HG03432 (cell line): ENCODE results near the gene LBH.

ENCODE experiments used
- ATAC-seq: cut with Tn5 transposase; IDR thresholded peaks from one replicate; pipeline ENCODE4 v1.9.1; 2021; ENCODE audit warnings: mild to moderate bottlenecking, moderate library complexity; ENCODE audit not compliant: unreplicated experiment

The LBH gene

GRCh38 chr2:30231212-30231995, at the start of gene LBH:
Gene LBH (plus strand): TSS chr2:30231534. CDS start chr2:30231739, 205 bp downstream.
- ATAC-seq: peak; percentile 67

- ATAC-seq: no peak
Measured at GRCh38 chr2:30184035-30184434, 47.3 kb upstream of the LBH start.

GRCh38 chr2:30185178-30185577, 46.2 kb upstream of the LBH start:
- ATAC-seq: no peak

- ATAC-seq: no peak
Measured at GRCh38 chr2:30188292-30188691, 43.0 kb upstream of the LBH start.

GRCh38 chr2:30190637-30191036, 40.7 kb upstream of the LBH start:
- ATAC-seq: no peak

GRCh38 chr2:30191107-30191506, 40.2 kb upstream of the LBH start:
- ATAC-seq: no peak

GRCh38 chr2:30191819-30192271, 39.5 kb upstream of the LBH start:
- no peak for ATAC-seq

- no peak for ATAC-seq
Measured at GRCh38 chr2:30192314-30192713, 39.0 kb upstream of the LBH start.

- no peak for ATAC-seq
Measured at GRCh38 chr2:30193104-30193681, 38.1 kb upstream of the LBH start.

- no peak for ATAC-seq
Measured at GRCh38 chr2:30194421-30194820, 36.9 kb upstream of the LBH start.

GRCh38 chr2:30195016-30195415, 36.3 kb upstream of the LBH start:
- ATAC-seq: no peak

- no peak for ATAC-seq
Measured at GRCh38 chr2:30197570-30198192, 33.7 kb upstream of the LBH start.

- ATAC-seq: no peak
Measured at GRCh38 chr2:30201990-30202389, 29.3 kb upstream of the LBH start.

- no peak for ATAC-seq
Measured at GRCh38 chr2:30203156-30203555, 28.2 kb upstream of the LBH start.

GRCh38 chr2:30204281-30204680, 27.1 kb upstream of the LBH start:
- ATAC-seq: no peak

- ATAC-seq: no peak
Measured at GRCh38 chr2:30205456-30205855, 25.9 kb upstream of the LBH start.

- no peak for ATAC-seq
Measured at GRCh38 chr2:30206461-30207430, 24.6 kb upstream of the LBH start.

GRCh38 chr2:30208453-30208852, 22.9 kb upstream of the LBH start:
- no peak for ATAC-seq

GRCh38 chr2:30209227-30209626, 22.1 kb upstream of the LBH start:
- ATAC-seq: no peak

GRCh38 chr2:30213326-30213725, 18.0 kb upstream of the LBH start:
- no peak for ATAC-seq

- no peak for ATAC-seq
Measured at GRCh38 chr2:30213907-30214463, 17.3 kb upstream of the LBH start.
